Measurements from ENCODE around the gene ANP32A.

Gene ANP32A

GRCh38 chr15:68801572-68802148 lies 19.0 kb downstream of the ANP32A start:
- no peak for TF ChIP-seq REST (IDR thresholded peaks at IDR 0.05; ENCODE audit: insufficient read depth in 1 of 2, low read depth in 2 of 2, low read length in 2 of 2)
- TF ChIP-seq FOXP2 (optimal IDR thresholded peaks at IDR 0.05; ENCODE audit: borderline replicate concordance, extremely low read depth, extremely low read length, insufficient read depth), result no peak
- TF ChIP-seq TAF1 (IDR thresholded peaks at IDR 0.05; ENCODE audit: borderline replicate concordance, insufficient read depth, low read length), result no peak
- TF ChIP-seq SIN3A (IDR thresholded peaks at IDR 0.05; ENCODE audit: borderline replicate concordance, insufficient read depth, low read length), result no peak
- TF ChIP-seq POLR2AphosphoS5 (IDR thresholded peaks at IDR 0.05; ENCODE audit: low read depth, low read length), result no peak

GRCh38 chr15:68800875-68801274 lies 19.8 kb downstream of the ANP32A start:
- TF ChIP-seq SIN3A (IDR thresholded peaks at IDR 0.05; ENCODE audit: borderline replicate concordance, insufficient read depth, low read length), result no peak
- TF ChIP-seq POLR2AphosphoS5 (IDR thresholded peaks at IDR 0.05; ENCODE audit: low read depth, low read length), result no peak
- TF ChIP-seq FOXP2 (optimal IDR thresholded peaks at IDR 0.05; ENCODE audit: borderline replicate concordance, extremely low read depth, extremely low read length, insufficient read depth), result no peak
- no peak for TF ChIP-seq REST (IDR thresholded peaks at IDR 0.05; ENCODE audit: insufficient read depth in 1 of 2, low read depth in 2 of 2, low read length in 2 of 2)
- TF ChIP-seq TAF1 (IDR thresholded peaks at IDR 0.05; ENCODE audit: borderline replicate concordance, insufficient read depth, low read length), result no peak

- TF ChIP-seq SIN3A (IDR thresholded peaks at IDR 0.05; ENCODE audit: borderline replicate concordance, insufficient read depth, low read length), result no peak
- no peak for TF ChIP-seq TAF1 (IDR thresholded peaks at IDR 0.05; ENCODE audit: borderline replicate concordance, insufficient read depth, low read length)
- no peak for TF ChIP-seq POLR2AphosphoS5 (IDR thresholded peaks at IDR 0.05; ENCODE audit: low read depth, low read length)
- TF ChIP-seq REST (IDR thresholded peaks at IDR 0.05; ENCODE audit: insufficient read depth in 1 of 2, low read depth in 2 of 2, low read length in 2 of 2), result no peak
- no peak for TF ChIP-seq FOXP2 (optimal IDR thresholded peaks at IDR 0.05; ENCODE audit: borderline replicate concordance, extremely low read depth, extremely low read length, insufficient read depth)
These were observed 22.2 kb downstream of the ANP32A start for GRCh38 chr15:68798346-68799094.

- no peak for TF ChIP-seq TAF1 (IDR thresholded peaks at IDR 0.05; ENCODE audit: borderline replicate concordance, insufficient read depth, low read length)
- TF ChIP-seq SIN3A (IDR thresholded peaks at IDR 0.05; ENCODE audit: borderline replicate concordance, insufficient read depth, low read length), result no peak
- no peak for TF ChIP-seq FOXP2 (optimal IDR thresholded peaks at IDR 0.05; ENCODE audit: borderline replicate concordance, extremely low read depth, extremely low read length, insufficient read depth)
- TF ChIP-seq REST (IDR thresholded peaks at IDR 0.05; ENCODE audit: insufficient read depth in 1 of 2, low read depth in 2 of 2, low read length in 2 of 2), result no peak
- no peak for TF ChIP-seq POLR2AphosphoS5 (IDR thresholded peaks at IDR 0.05; ENCODE audit: low read depth, low read length)
These were observed 22.9 kb downstream of the ANP32A start for GRCh38 chr15:68797599-68798345.
